H1 (cell line): ENCODE results near the gene NID1. TPM values are rescaled to one million over a fixed set of nuclear protein-coding genes. Genes with fewer than 3 reads are reported as not detected.

ENCODE experiments used
- CTCF ChIA-PET: fragments of 300-600 bp; sonication (Branson Sonifier 250); formaldehyde crosslinking; loops from one replicate; lab custom pipeline; 2021; ENCODE audit not compliant: partially characterized antibody; lab: Charles Lee
- POLR2A ChIA-PET: fragments of 300-600 bp; sonication (Branson Sonifier 250); formaldehyde crosslinking; loops from one replicate; lab custom pipeline; 2021; ENCODE audit warnings: inconsistent platforms; ENCODE audit not compliant: partially characterized antibody; lab: Charles Lee
- DNase-seq, 2 experiments: peaks; one replicate each; pipeline versions ENCODE4 v3.0.0 to v3.0.0-alpha.2; 2010 to 2022; ENCODE audit warnings: low spot score in 2 of 2, low read depth in 1 of 2, mixed read lengths in 1 of 2
- FAIRE-seq: peaks from 2 replicates; lab custom pipeline; 2011; peaks lifted over from hg19 to GRCh38; lab: Jason Lieb, UNC
- H2AFZ ChIP-seq: 2 replicates; pipeline ENCODE4 v1.8.1; 2012; ENCODE audit warnings: low read length, inconsistent platforms
- H2AK5ac ChIP-seq: 2 replicates; pipeline ENCODE4 v1.6.1; 2013; ENCODE audit warnings: low read depth, low read length
- H2BK120ac ChIP-seq: replicated peaks from 2 replicates; pipeline ENCODE3; 2013; ENCODE audit warnings: low read depth, low read length, inconsistent platforms
- H2BK12ac ChIP-seq: 2 replicates; pipeline ENCODE4 v1.6.1; 2013; ENCODE audit warnings: low read depth, low read length
- H2BK15ac ChIP-seq: 2 replicates; pipeline ENCODE4 v1.6.1; 2013; ENCODE audit warnings: low read length
- H2BK20ac ChIP-seq: 2 replicates; pipeline ENCODE4 v1.6.1; 2013; ENCODE audit warnings: low read length
- H2BK5ac ChIP-seq: 2 replicates; pipeline ENCODE4 v1.6.1; 2013; ENCODE audit warnings: low read depth, low read length
- H3K14ac ChIP-seq: 2 replicates; pipeline ENCODE4 v1.6.1; 2013; ENCODE audit warnings: inconsistent platforms; ENCODE audit not compliant: insufficient read length
- H3K18ac ChIP-seq: 2 replicates; pipeline ENCODE4 v1.6.1; 2013; ENCODE audit warnings: low read length; ENCODE audit errors: extremely low read depth
- H3K23ac ChIP-seq: 2 replicates; pipeline ENCODE4 v1.6.1; 2013; ENCODE audit warnings: inconsistent platforms; ENCODE audit not compliant: insufficient read length
- H3K23me2 ChIP-seq: 2 replicates; pipeline ENCODE4 v1.6.1; 2013; ENCODE audit warnings: low read depth, low read length
- H3K27ac ChIP-seq: 2 replicates; pipeline ENCODE4 v1.6.1; 2011; ENCODE audit warnings: low read depth, low read length, inconsistent platforms
- H3K27me3 ChIP-seq, 4 experiments: replicated peaks in 1 of 4; 1 replicate in 1 of 4; 2 replicates in 3 of 4; pipeline versions ENCODE4 v1.6.1 to v1.8.1; 2011 to 2013; ENCODE audit warnings: low read length in 3 of 4, mild to moderate bottlenecking in 3 of 4, inconsistent platforms in 2 of 4, mixed read lengths in 2 of 4, moderate library complexity in 1 of 4; ENCODE audit not compliant: control insufficient read depth in 3 of 4, insufficient read depth in 3 of 4; ENCODE audit errors: extremely low read depth in 1 of 4
- H3K36me3 ChIP-seq, 4 experiments: 2 replicates each; pipeline versions ENCODE4 v1.6.1 to v1.8.1; 2011 to 2013; ENCODE audit warnings: mild to moderate bottlenecking in 4 of 4, low read length in 3 of 4, moderate library complexity in 2 of 4, control low read depth in 1 of 4, inconsistent platforms in 1 of 4; ENCODE audit not compliant: insufficient read depth in 4 of 4, control insufficient read depth in 2 of 4
- H3K4ac ChIP-seq: replicated peaks from 2 replicates; pipeline ENCODE3; 2013; ENCODE audit warnings: low read length, low read depth, mixed read lengths, inconsistent platforms; ENCODE audit not compliant: insufficient read length
- H3K4me1 ChIP-seq, 4 experiments: replicated peaks in 1 of 4; 1 replicate in 1 of 4; 2 replicates in 3 of 4; pipeline versions ENCODE4 v1.6.1 to v1.8.1; 2011 to 2013; ENCODE audit warnings: low read length in 3 of 4, inconsistent platforms in 2 of 4, mixed read lengths in 1 of 4; ENCODE audit not compliant: insufficient read depth in 4 of 4, control insufficient read depth in 3 of 4
- H3K4me2 ChIP-seq, 2 experiments: 2 replicates each; pipeline versions ENCODE4 v1.6.1 to v1.8.1; 2011 to 2013; ENCODE audit warnings: low read depth in 2 of 2, low read length in 2 of 2, control low read depth in 1 of 2, inconsistent platforms in 1 of 2, mild to moderate bottlenecking in 1 of 2; ENCODE audit not compliant: insufficient read depth in 1 of 2
- H3K4me3 ChIP-seq, 4 experiments: fragments of 200-600, 300-600 bp in 1 of 4; sonication (generic), shearing (Covaris generic), sonication (Bioruptor Twin) in 1 of 4; 2 replicates each; pipeline versions ENCODE4 v1.5.1 to v1.8.1; 2011 to 2016; ENCODE audit warnings: low read length in 4 of 4, low read depth in 3 of 4, control low read depth in 2 of 4, inconsistent platforms in 2 of 4, mild to moderate bottlenecking in 2 of 4, mixed read lengths in 1 of 4, moderate library complexity in 1 of 4; ENCODE audit not compliant: insufficient read depth in 2 of 4; ENCODE audit errors: extremely low read depth in 1 of 4
- H3K56ac ChIP-seq: replicated peaks from 2 replicates; pipeline ENCODE3; 2013; ENCODE audit warnings: low read depth, mild to moderate bottlenecking, mixed read lengths, low read length, inconsistent platforms; ENCODE audit not compliant: insufficient read length
- H3K79me1 ChIP-seq: 2 replicates; pipeline ENCODE4 v1.6.1; 2013; ENCODE audit warnings: low read depth, low read length, control low read depth
- H3K79me2 ChIP-seq, 2 experiments: 2 replicates each; pipeline versions ENCODE4 v1.6.1 to v1.8.1; 2012 to 2013; ENCODE audit warnings: low read length in 2 of 2, mild to moderate bottlenecking in 2 of 2, inconsistent platforms in 1 of 2; ENCODE audit not compliant: insufficient read depth in 2 of 2, control insufficient read depth in 1 of 2
- H3K9ac ChIP-seq, 4 experiments: replicated peaks in 1 of 4; 1 replicate in 1 of 4; 2 replicates in 3 of 4; pipeline versions ENCODE4 v1.6.1 to v1.8.1; 2011 to 2013; ENCODE audit warnings: low read depth in 3 of 4, low read length in 3 of 4, control low read depth in 2 of 4, mild to moderate bottlenecking in 2 of 4, moderate library complexity in 2 of 4, inconsistent platforms in 1 of 4; ENCODE audit errors: extremely low read depth in 1 of 4
- H3K9me3 ChIP-seq, 2 experiments: 2 replicates each; pipeline versions ENCODE4 v1.6.1 to v1.8.1; 2012 to 2013; ENCODE audit warnings: mild to moderate bottlenecking in 2 of 2, moderate library complexity in 2 of 2, control low read depth in 1 of 2, inconsistent platforms in 1 of 2, low read depth in 1 of 2, low read length in 1 of 2, mixed read lengths in 1 of 2; ENCODE audit not compliant: insufficient read depth in 2 of 2
- H4K20me1 ChIP-seq, 2 experiments: replicated peaks in 1 of 2; 2 replicates each; pipeline versions ENCODE3 to v1.8.1; 2011 to 2013; ENCODE audit warnings: inconsistent platforms in 2 of 2, low read length in 2 of 2, mild to moderate bottlenecking in 1 of 2; ENCODE audit not compliant: insufficient read depth in 2 of 2, control insufficient read depth in 1 of 2
- H4K5ac ChIP-seq: 2 replicates; pipeline ENCODE4 v1.6.1; 2013; ENCODE audit warnings: low read length, low read depth, mixed read lengths, inconsistent platforms; ENCODE audit not compliant: insufficient read length
- H4K8ac ChIP-seq: 2 replicates; pipeline ENCODE4 v1.8.0; 2013; ENCODE audit warnings: mild to moderate bottlenecking, moderate library complexity, low read length, inconsistent platforms; ENCODE audit not compliant: insufficient read depth; ENCODE audit errors: extremely low read depth
- H4K91ac ChIP-seq: replicated peaks from 2 replicates; pipeline ENCODE3; 2013; ENCODE audit warnings: low read length, mixed read lengths, inconsistent platforms; ENCODE audit not compliant: insufficient read length
- BACH1 ChIP-seq: IDR thresholded peaks from 2 replicates; pipeline ENCODE4 v1.6.1; 2012; ENCODE audit warnings: low read length, improper control_type of control experiment
- HDAC2 ChIP-seq, 2 experiments: fragments of 300-600 bp in 1 of 2; sonication (generic) in 1 of 2; IDR thresholded peaks; 2 replicates each; pipeline ENCODE4 v1.6.1; 2011 to 2012; ENCODE audit warnings: low read depth in 2 of 2, low read length in 2 of 2, mild to moderate bottlenecking in 2 of 2, moderate library complexity in 2 of 2, borderline replicate concordance in 1 of 2, inconsistent platforms in 1 of 2
- NRF1 ChIP-seq: IDR thresholded peaks from 2 replicates; pipeline ENCODE4 v1.6.1; 2011; ENCODE audit warnings: mild to moderate bottlenecking, low read depth, low read length, improper control_type of control experiment
- RAD21 ChIP-seq, 2 experiments: IDR thresholded peaks in 1 of 2; conservative IDR thresholded peaks in 1 of 2; 2 replicates each; pipeline ENCODE4 v1.6.1; 2011; ENCODE audit warnings: low read depth in 2 of 2, low read length in 2 of 2, improper control_type of control experiment in 1 of 2, inconsistent platforms in 1 of 2, mild to moderate bottlenecking in 1 of 2, moderate library complexity in 1 of 2
- WGBS, 2 experiments: shearing (Covaris generic) in 1 of 2; methylation state at CpG; one replicate each; pipeline versions ENCODE4 v1.1.6 to v1.1.7; 2013 to 2015; ENCODE audit warnings: low lambda C conversion rate in 2 of 2, mixed read lengths in 2 of 2, inconsistent platforms in 1 of 2, low coverage in 1 of 2, missing lambda C conversion rate in 1 of 2; ENCODE audit not compliant: insufficient replicate concordance in 2 of 2, insufficient coverage in 1 of 2, insufficient read length in 1 of 2; ENCODE audit errors: extremely low coverage in 1 of 2, missing lambda C conversion rate in 1 of 2; 5-methylcytosine and 5-hydroxymethylcytosine counted together
- polyA plus RNA-seq, 7 experiments: library from polyadenylated mRNA; depleted of rRNA in 3 of 7; stranded (reverse) in 5 of 7; unstranded in 2 of 7; fragments of >200 nt in 5 of 7; fragments of 200-250 nt in 2 of 7; gene quantifications; 1 replicate in 5 of 7; 2 replicates in 1 of 7; 4 replicates in 1 of 7; pipeline versions ENCODE4 v1.2.1 to v1.2.3, GENCODE V29; 2011 to 2013; ENCODE audit warnings: missing spikeins in 2 of 7, mixed read lengths in 2 of 7
- total RNA-seq: library from RNA; stranded (reverse); fragmentation: NEBNext Ultra II Directional; extraction: Animal tissue kit (Norgen Biotek cat#: 25700); gene quantifications from 2 replicates; pipeline ENCODE4 v1.2.1, GENCODE V29; 2021
- TF ChIP-seq, protein P1 (sequence below): IDR thresholded peaks from 2 replicates; pipeline ENCODE4 v1.6.1; 2012; ENCODE audit warnings: low read length, inconsistent platforms

The NID1 gene
- total and polyA plus RNA-seq, 2 of the 8 experiments (the other 6 are each of a cell fraction or from before 2014, with no cell fraction given), result 20.9 to 25.4 TPM

DNA sequence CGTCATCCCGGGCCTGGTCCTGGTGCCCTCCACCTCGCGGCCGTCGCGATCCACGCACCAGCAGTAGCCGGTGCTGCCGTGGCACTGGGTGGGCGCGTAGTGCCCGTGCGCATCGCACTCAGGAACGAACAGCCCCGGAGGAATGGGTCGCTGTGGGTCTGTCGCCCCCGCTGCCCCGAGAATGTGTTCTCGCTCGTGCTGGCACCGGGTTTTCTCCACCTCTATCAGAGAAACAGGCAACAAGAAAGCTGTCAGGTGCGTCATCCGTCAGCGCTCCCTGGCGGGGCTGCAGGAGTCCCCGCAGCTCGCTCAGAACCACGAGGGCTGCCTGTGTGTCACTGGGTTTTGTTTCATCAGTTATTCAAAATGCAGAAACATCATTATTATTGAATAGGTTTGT, 71.2 kb downstream of the NID1 start:
- Histone ChIP-seq H3K9ac (no peak overlapping the region), H3K23me2 (no peaks in the 10 kb centered on the region), H2AK5ac (no peak overlapping the region), H4K5ac (no peak overlapping the region), H3K4me1 (no peaks in the 10 kb centered on the region), H3K14ac (no peak overlapping the region), H3K36me3 (no peaks in the 10 kb centered on the region), H2BK12ac (no peak overlapping the region), H4K8ac (no peak overlapping the region), H3K56ac (no peak overlapping the region), H3K27me3 (no peaks in the 10 kb centered on the region), H3K4me3 (no peak overlapping the region), H3K4me2 (no peak overlapping the region), H3K18ac (no peak overlapping the region), H2BK20ac (no peak overlapping the region), H2BK120ac (no peak overlapping the region), H2BK15ac (no peak overlapping the region), H3K9me3 (peaks cover 4 to 10% of the 10 kb centered on the region in 2 experiments; a peak in 2 of 4 replicates), H3K27ac (no peak overlapping the region), H3K4ac (no peak overlapping the region), H3K79me1 (no peaks in the 10 kb centered on the region), H2AFZ (no peak overlapping the region), H4K91ac (no peak overlapping the region), H4K20me1 (no peaks in the 10 kb centered on the region), H3K23ac (no peak overlapping the region), H2BK5ac (no peak overlapping the region), H3K79me2 (no peaks in the 10 kb centered on the region)
- POLR2A ChIA-PET, result no interaction called here
- CTCF ChIA-PET, result no interaction called here
- DNase-seq, result no peak
- FAIRE-seq, result no peak
- WGBS, 2 experiments, result 90% methylated on average over 29 of the region's 31 CpGs; no CpG with 5 or more reads in 1 of the 2 experiments
- TF ChIP-seq NRF1 (no peak), BACH1 (no peak), HDAC2 (IDR thresholded peaks at IDR 0.05; ENCODE audit: borderline replicate concordance in 1 of 2, low read depth in 2 of 2, low read length in 2 of 2) (no peak), RAD21 (IDR thresholded peaks at IDR 0.05 in 1 of 2, conservative IDR thresholded peaks at IDR 0.05 in 1 of 2; ENCODE audit: low read depth in 2 of 2, low read length in 2 of 2) (no peak)
- TF ChIP-seq, protein P1, sequence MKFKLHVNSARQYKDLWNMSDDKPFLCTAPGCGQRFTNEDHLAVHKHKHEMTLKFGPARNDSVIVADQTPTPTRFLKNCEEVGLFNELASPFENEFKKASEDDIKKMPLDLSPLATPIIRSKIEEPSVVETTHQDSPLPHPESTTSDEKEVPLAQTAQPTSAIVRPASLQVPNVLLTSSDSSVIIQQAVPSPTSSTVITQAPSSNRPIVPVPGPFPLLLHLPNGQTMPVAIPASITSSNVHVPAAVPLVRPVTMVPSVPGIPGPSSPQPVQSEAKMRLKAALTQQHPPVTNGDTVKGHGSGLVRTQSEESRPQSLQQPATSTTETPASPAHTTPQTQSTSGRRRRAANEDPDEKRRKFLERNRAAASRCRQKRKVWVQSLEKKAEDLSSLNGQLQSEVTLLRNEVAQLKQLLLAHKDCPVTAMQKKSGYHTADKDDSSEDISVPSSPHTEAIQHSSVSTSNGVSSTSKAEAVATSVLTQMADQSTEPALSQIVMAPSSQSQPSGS, result no peak
